ENCODE results near the gene EPB41L1.

Gene EPB41L1

GRCh38 chr20:36216314-36217025 is 61.9 kb downstream of the EPB41L1 start:
- in situ Hi-C loops (cut with MboI; ENCODE audit: low sequenced_read_pairs) = loop anchor here (25.0 kb wide), 2 partner anchors 221 to 671 kb away; partner anchors contain the start of gene TLDC2

- in situ Hi-C loops (cut with MboI; ENCODE audit: low sequenced_read_pairs) = loop anchor here (25.0 kb wide), 2 partner anchors 220 to 670 kb away; partner anchors contain the start of gene TLDC2
Observed at GRCh38 chr20:36217226-36217625, 62.7 kb downstream of the EPB41L1 start.

- in situ Hi-C loops (cut with MboI; ENCODE audit: low sequenced_read_pairs) = loop anchor here (25.0 kb wide), 2 partner anchors 219 to 669 kb away; partner anchors contain the start of gene TLDC2
Observed at GRCh38 chr20:36218380-36219064, 64.0 kb downstream of the EPB41L1 start.

GRCh38 chr20:36219671-36220220 is 65.2 kb downstream of the EPB41L1 start:
- in situ Hi-C loops (cut with MboI; ENCODE audit: low sequenced_read_pairs) = loop anchor here (25.0 kb wide), 2 partner anchors 218 to 668 kb away; partner anchors contain the start of gene TLDC2

GRCh38 chr20:36225666-36226065 is 71.1 kb downstream of the EPB41L1 start:
- in situ Hi-C loops (cut with MboI; ENCODE audit: low sequenced_read_pairs) = no loop called here

- in situ Hi-C loops (cut with MboI; ENCODE audit: low sequenced_read_pairs) = no loop called here
Observed at GRCh38 chr20:36228770-36229169, 74.2 kb downstream of the EPB41L1 start.

- in situ Hi-C loops (cut with MboI; ENCODE audit: low sequenced_read_pairs) = no loop called here
Observed at GRCh38 chr20:36230019-36230418, 75.5 kb downstream of the EPB41L1 start.

GRCh38 chr20:36231331-36231730 is 76.8 kb downstream of the EPB41L1 start:
- in situ Hi-C loops (cut with MboI; ENCODE audit: low sequenced_read_pairs) = no loop called here

GRCh38 chr20:36234771-36235320 is 80.3 kb downstream of the EPB41L1 start:
- in situ Hi-C loops (cut with MboI; ENCODE audit: low sequenced_read_pairs) = no loop called here

- in situ Hi-C loops (cut with MboI; ENCODE audit: low sequenced_read_pairs) = no loop called here
Observed at GRCh38 chr20:36235892-36236785, 81.6 kb downstream of the EPB41L1 start, which contains the start of gene AAR2. Gene AAR2 (plus strand): TSS chr20:36236478. CDS start chr20:36239869, 3,391 bp downstream.

- in situ Hi-C loops (cut with MboI; ENCODE audit: low sequenced_read_pairs) = no loop called here
Observed at GRCh38 chr20:36236786-36237121, 82.2 kb downstream of the EPB41L1 start.

GRCh38 chr20:36237477-36237876 is 82.9 kb downstream of the EPB41L1 start:
- in situ Hi-C loops (cut with MboI; ENCODE audit: low sequenced_read_pairs) = no loop called here

- in situ Hi-C loops (cut with MboI; ENCODE audit: low sequenced_read_pairs) = no loop called here
Observed at GRCh38 chr20:36238153-36238552, 83.6 kb downstream of the EPB41L1 start.

- in situ Hi-C loops (cut with MboI; ENCODE audit: low sequenced_read_pairs) = no loop called here
Observed at GRCh38 chr20:36238760-36239159, 84.2 kb downstream of the EPB41L1 start.

GRCh38 chr20:36240076-36240475 is 85.5 kb downstream of the EPB41L1 start:
- in situ Hi-C loops (cut with MboI; ENCODE audit: low sequenced_read_pairs) = no loop called here

GRCh38 chr20:36241678-36242077 is 87.1 kb downstream of the EPB41L1 start:
- in situ Hi-C loops (cut with MboI; ENCODE audit: low sequenced_read_pairs) = no loop called here

GRCh38 chr20:36243726-36244125 is 89.2 kb downstream of the EPB41L1 start:
- in situ Hi-C loops (cut with MboI; ENCODE audit: low sequenced_read_pairs) = no loop called here

GRCh38 chr20:36246401-36246800 is 91.9 kb downstream of the EPB41L1 start:
- in situ Hi-C loops (cut with MboI; ENCODE audit: low sequenced_read_pairs) = no loop called here

- in situ Hi-C loops (cut with MboI; ENCODE audit: low sequenced_read_pairs) = no loop called here
Observed at GRCh38 chr20:36248836-36249235, 94.3 kb downstream of the EPB41L1 start.

GRCh38 chr20:36249450-36249849 is 94.9 kb downstream of the EPB41L1 start:
- in situ Hi-C loops (cut with MboI; ENCODE audit: low sequenced_read_pairs) = no loop called here
